GM10847 (cell line): ENCODE results near the gene DNAH9.

Experiments
- POLR2A ChIP-seq: IDR thresholded peaks from 2 replicates; pipeline ENCODE4 v1.6.1; 2011; ENCODE audit not compliant: insufficient read length; ENCODE audit errors: extremely low read depth

Gene DNAH9

GRCh38 chr17:11690681-11691080, 92.4 kb downstream of the DNAH9 start:
- TF ChIP-seq POLR2A = no peak

- no peak for TF ChIP-seq POLR2A
Measured at GRCh38 chr17:11692688-11693087, 94.4 kb downstream of the DNAH9 start.

- no peak for TF ChIP-seq POLR2A
Measured at GRCh38 chr17:11693284-11693683, 95.0 kb downstream of the DNAH9 start.

- TF ChIP-seq POLR2A = no peak
Measured at GRCh38 chr17:11700668-11701067, 102.4 kb downstream of the DNAH9 start.

GRCh38 chr17:11701911-11702310, 103.6 kb downstream of the DNAH9 start:
- no peak for TF ChIP-seq POLR2A

GRCh38 chr17:11704041-11704440, 105.8 kb downstream of the DNAH9 start:
- TF ChIP-seq POLR2A = no peak

- no peak for TF ChIP-seq POLR2A
Measured at GRCh38 chr17:11705111-11705510, 106.8 kb downstream of the DNAH9 start.

- no peak for TF ChIP-seq POLR2A
Measured at GRCh38 chr17:11707586-11707985, 109.3 kb downstream of the DNAH9 start.

GRCh38 chr17:11712456-11712855, 114.2 kb downstream of the DNAH9 start:
- TF ChIP-seq POLR2A = no peak

- TF ChIP-seq POLR2A = no peak
Measured at GRCh38 chr17:11719203-11719602, 120.9 kb downstream of the DNAH9 start.

- TF ChIP-seq POLR2A = no peak
Measured at GRCh38 chr17:11719856-11720255, 121.6 kb downstream of the DNAH9 start.

GRCh38 chr17:11720816-11721215, 122.5 kb downstream of the DNAH9 start:
- TF ChIP-seq POLR2A = no peak

- TF ChIP-seq POLR2A = no peak
Measured at GRCh38 chr17:11730747-11731146, 132.5 kb downstream of the DNAH9 start.

GRCh38 chr17:11736613-11737312, 138.5 kb downstream of the DNAH9 start:
- no peak for TF ChIP-seq POLR2A

- no peak for TF ChIP-seq POLR2A
Measured at GRCh38 chr17:11737313-11737679, 139.0 kb downstream of the DNAH9 start.

GRCh38 chr17:11738151-11738550, 139.9 kb downstream of the DNAH9 start:
- no peak for TF ChIP-seq POLR2A

- no peak for TF ChIP-seq POLR2A
Measured at GRCh38 chr17:11739351-11739750, 141.1 kb downstream of the DNAH9 start.
